ENCODE data around the gene GBA2.

DNA sequence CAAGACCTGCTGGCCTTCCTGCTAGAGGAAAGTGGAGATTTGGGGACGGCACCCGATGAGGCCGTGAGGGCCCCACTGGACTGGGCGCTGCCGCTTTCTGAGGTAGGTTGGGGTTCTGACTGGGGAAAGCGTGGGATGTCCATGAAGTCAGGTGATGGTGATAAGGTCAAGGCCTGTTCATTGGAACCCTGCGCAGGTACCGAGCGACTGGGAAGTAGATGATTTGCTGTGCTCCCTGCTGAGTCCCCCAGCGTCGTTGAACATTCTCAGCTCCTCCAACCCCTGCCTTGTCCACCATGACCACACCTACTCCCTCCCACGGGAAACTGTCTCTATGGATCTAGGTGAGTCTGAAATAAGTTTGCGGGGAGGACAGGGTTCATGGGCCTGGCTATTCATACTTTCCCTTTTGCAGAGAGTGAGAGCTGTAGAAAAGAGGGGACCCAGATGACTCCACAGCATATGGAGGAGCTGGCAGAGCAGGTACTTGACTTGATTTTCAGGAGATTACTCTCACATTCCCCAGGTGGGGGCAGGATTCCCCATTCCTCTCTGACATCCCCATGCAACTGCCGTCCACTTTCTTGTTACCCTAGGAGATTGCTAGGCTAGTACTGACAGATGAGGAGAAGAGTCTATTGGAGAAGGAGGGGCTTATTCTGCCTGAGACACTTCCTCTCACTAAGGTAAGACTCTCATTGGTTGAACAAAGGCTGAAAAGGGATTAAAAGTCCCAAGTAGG, 16.1 kb downstream of the GBA2 start:
- TF ChIP-seq POLR2AphosphoS5 (IDR thresholded peaks at IDR 0.05; ENCODE audit: low read depth, low read length) (no peak; the same call in 1 of the 2 replicates), TAF1 (IDR thresholded peaks at IDR 0.05; ENCODE audit: low read depth, low read length) (no peak), POLR2A (IDR thresholded peaks at IDR 0.05; ENCODE audit: low read depth, low read length) (peak; percentile 16; the same call in 1 of the 2 replicates), POU2F2 (IDR thresholded peaks at IDR 0.05; ENCODE audit: low read depth, low read length) (no peak), PAX5 (IDR thresholded peaks at IDR 0.05; ENCODE audit: insufficient read depth, low read length, severe bottlenecking) (no peak)
